ENCODE measurements around the gene LRBA.

Gene LRBA

GRCh38 chr4:150988238-150988637 is 26.8 kb downstream of the LRBA start:
- DNase-seq (ENCODE audit: low spot score), result no peak
- no peak for TF ChIP-seq CTCF (conservative IDR thresholded peaks at IDR 0.05; ENCODE audit: low read depth)
- H3K27ac ChIP-seq, result no peak overlapping the region
- CTCF ChIA-PET, result no interaction called here
- POLR2A ChIA-PET (ENCODE audit: low non-redundant PET), result no interaction called here

GRCh38 chr4:150987204-150987603 is 27.9 kb downstream of the LRBA start:
- POLR2A ChIA-PET (ENCODE audit: low non-redundant PET), result interaction anchor here (0.6 kb wide), 1 partner anchor 9 kb away, joined by 4 read pairs; no protein-coding TSS in a partner anchor
- DNase-seq (ENCODE audit: low spot score), result no peak
- CTCF ChIA-PET, result no interaction called here
- H3K27ac ChIP-seq, result no peak overlapping the region
- TF ChIP-seq CTCF (conservative IDR thresholded peaks at IDR 0.05; ENCODE audit: low read depth), result no peak

GRCh38 chr4:150986085-150986484 is 29.0 kb downstream of the LRBA start:
- H3K27ac ChIP-seq, result no peak overlapping the region
- POLR2A ChIA-PET (ENCODE audit: low non-redundant PET), result no interaction called here
- DNase-seq (ENCODE audit: low spot score), result no peak
- TF ChIP-seq CTCF (conservative IDR thresholded peaks at IDR 0.05; ENCODE audit: low read depth), result no peak
- CTCF ChIA-PET, result no interaction called here

- H3K27ac ChIP-seq, result no peak overlapping the region
- no peak for DNase-seq (ENCODE audit: low spot score)
- TF ChIP-seq CTCF (conservative IDR thresholded peaks at IDR 0.05; ENCODE audit: low read depth), result no peak
- CTCF ChIA-PET, result no interaction called here
- POLR2A ChIA-PET (ENCODE audit: low non-redundant PET), result no interaction called here
Measured at GRCh38 chr4:150983851-150984250, 31.2 kb downstream of the LRBA start.

- no peak for DNase-seq (ENCODE audit: low spot score)
- CTCF ChIA-PET, result no interaction called here
- TF ChIP-seq CTCF (conservative IDR thresholded peaks at IDR 0.05; ENCODE audit: low read depth), result no peak
- POLR2A ChIA-PET (ENCODE audit: low non-redundant PET), result no interaction called here
- H3K27ac ChIP-seq, result no peak overlapping the region
Measured at GRCh38 chr4:150982557-150983233, 32.4 kb downstream of the LRBA start.

GRCh38 chr4:150978738-150979575 is 36.1 kb downstream of the LRBA start:
- no peak for DNase-seq (ENCODE audit: low spot score)
- H3K27ac ChIP-seq, result no peak overlapping the region
- ChIA-PET CTCF (interaction anchor here (0.7 kb wide), 1 partner anchor 189 kb away, joined by 3 read pairs; no protein-coding TSS in a partner anchor), POLR2A (ENCODE audit: low non-redundant PET) (no interaction called here)
- no peak for TF ChIP-seq CTCF (conservative IDR thresholded peaks at IDR 0.05; ENCODE audit: low read depth)

Data from RWPE1 (cell line).